ENCODE results near the gene CAMK1.
A peak's percentile ranks its signal among the peaks of the same experiment; 100 is the strongest.

The CAMK1 gene

DNA sequence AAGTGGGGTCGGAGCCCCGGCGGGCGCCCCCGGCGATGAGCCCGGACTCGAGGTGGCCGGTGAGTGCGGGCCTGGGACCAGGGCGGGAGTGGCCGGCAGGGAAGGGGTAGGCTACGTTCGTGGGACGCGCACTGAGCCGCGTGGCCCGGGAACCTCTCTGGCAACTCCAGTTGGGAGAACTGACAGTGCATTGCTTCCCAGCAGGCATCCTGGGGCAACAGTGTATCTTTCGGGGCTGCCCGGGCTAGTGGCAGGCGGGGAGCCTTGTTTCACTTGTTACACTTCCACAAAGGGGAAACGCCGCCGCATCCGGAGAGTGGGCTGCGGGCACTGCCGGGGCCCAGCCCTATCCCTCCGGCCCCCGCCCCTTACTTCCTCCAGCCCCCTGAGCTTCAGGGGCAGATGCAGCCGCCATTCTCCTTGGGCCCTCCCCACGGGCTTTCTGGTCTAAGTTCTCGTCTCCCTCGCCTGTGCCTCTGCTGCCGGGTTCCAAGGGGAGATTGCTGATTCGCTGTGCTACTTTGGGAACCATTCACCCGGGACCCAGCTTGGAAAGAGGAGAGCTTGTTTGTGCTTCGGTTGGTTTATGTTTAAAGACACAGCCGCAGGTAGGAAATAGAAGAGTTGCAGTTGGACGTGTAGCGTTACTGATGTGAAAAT lies 37.5 kb downstream of the CAMK1 start:
- DNase-seq: no peak

DNA sequence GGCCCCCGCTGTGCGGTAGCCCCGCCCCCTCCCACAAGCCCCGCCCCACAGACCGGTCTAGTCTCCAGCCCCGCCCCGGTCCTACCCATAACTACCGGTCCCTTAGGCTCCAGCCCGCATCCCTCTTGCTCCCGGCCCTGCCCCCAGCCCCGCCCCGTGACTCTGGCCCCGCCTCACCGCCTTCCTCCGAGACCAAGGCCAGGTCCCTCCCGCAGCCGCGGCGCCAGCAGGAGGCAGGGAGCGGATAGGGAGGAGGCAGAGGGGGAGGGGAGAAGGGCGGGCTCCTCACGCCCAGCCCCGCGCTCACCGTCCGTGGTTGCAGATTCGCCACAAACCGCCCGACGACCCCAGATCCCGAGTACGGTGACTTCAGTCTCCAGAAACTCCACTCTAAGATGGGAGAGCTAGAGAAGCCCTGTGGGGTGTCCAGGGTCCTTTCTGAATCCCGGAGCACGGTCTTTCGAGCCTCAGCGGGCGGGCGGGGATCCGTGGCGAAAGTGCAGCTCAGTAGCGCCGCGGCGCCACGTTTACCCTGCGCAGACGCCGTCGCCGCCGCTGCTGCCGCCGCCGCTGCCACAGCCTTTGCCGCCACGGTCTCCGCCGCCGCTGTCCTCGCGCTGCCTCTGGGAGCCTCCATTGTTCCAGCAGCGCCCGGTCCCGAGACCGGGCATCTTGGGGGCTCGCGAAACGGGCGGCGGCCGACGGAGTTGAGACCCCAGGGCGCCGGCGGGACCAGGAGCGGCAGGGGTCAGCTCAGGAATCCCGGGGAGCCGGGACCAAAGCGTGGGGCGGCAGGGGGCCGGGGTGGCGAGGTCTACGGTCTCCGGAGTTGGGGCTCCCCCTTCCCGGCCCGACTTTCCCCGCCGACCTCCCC lies 38.3 kb downstream of the CAMK1 start, which contains the start of gene BRPF1:
Gene BRPF1 (plus strand): TSS at position 530 of the 874 bp plus-strand sequence. CDS start 2,406 bp downstream, outside the sequence.
- peak; percentile 95 for DNase-seq

DNA sequence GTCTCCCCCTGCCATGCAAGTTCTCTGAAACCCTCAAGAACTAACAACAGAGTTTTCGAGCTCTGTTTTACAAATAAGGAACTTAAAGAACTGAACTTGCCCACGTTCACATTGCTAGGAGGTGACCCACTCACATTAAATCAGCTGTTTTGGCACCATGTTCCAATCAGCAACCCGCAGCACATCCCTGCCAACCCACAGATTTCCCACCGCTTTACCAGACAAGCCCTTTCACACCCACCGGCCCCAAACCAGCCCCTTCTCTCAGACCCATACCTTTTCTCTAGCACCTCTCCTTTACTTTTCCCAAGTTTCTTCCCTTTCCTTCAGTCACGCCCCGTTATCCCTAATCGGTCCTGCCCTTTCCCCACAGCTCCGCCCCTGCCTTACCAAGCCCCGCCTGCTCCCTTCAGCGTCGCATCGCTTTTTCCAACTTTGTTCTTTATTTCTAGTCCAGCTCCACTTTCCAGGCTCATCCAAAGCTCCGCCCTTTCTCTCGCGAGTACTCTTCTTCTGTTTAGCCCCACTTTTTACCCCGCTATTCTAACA lies 39.0 kb downstream of the CAMK1 start:
- DNase-seq: peak; percentile 43

GRCh38 chr3:9729419-9729818 lies 40.3 kb downstream of the CAMK1 start:
- no peak for DNase-seq

DNA sequence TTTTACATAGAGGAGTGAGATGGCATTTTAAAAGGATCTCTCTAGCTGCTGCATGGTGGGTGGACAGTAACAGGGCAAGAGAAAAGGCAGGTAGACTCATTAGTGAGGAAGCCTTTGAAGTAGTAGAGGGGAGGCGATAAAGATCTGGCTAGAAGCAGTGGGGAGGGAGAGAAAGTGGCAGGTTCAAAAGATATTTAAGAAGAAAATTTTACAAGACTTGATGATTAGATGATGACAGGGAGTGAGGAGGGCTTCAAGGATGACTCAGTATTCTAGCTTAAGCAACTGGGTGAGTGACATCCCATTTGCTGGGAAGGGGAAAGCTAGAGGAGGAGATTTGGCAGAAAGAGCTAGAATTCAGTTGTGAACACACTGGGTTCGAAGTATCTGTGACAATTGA lies 42.0 kb downstream of the CAMK1 start:
- DNase-seq: no peak

DNA sequence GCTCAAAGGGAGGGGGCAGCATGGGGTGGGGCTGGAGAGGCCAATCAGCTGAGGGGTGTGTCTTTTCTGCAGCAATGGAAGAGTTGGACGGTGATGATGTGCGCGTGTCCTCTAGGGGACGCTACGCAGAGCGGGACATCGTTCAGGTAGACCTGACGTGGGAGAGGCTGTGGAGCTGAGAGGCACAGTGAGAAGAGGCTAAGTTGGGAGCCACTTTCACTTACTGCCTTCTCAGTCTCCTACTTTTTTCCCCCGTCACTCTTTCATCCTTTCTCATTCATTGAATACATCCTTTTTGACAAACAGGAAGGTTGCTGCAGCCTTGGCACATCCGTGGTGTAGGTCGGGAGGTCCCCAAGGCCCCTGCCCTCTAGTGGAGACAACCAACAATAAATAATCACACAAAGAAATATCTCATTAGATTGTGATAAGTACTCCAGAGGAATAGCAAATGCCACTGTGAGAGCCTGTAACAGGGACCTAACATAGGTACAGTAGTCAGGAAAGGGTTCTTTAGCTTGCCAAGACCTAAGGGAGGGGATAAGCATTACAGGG lies 42.6 kb downstream of the CAMK1 start:
- DNase-seq: no peak

GRCh38 chr3:9725775-9726515 lies 43.8 kb downstream of the CAMK1 start:
- no peak for DNase-seq

DNA sequence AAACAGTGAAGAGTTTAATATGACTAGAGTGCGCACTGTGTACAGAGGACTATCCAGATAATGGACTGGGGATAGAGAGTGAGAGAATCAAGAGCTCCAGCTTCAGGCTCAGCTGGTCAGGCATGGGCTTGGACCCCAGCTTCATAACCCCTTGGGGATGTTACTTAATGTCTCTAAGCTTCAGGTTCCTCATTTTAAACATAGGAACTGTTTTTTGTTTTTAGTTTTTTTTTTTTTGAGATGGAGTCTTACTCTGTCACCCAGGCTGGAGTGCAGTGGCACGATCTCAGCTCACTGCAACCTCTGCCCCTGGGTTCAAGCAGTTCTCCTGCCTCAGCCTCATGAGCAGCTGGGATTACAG lies 48.1 kb downstream of the CAMK1 start:
- DNase-seq: no peak

DNA sequence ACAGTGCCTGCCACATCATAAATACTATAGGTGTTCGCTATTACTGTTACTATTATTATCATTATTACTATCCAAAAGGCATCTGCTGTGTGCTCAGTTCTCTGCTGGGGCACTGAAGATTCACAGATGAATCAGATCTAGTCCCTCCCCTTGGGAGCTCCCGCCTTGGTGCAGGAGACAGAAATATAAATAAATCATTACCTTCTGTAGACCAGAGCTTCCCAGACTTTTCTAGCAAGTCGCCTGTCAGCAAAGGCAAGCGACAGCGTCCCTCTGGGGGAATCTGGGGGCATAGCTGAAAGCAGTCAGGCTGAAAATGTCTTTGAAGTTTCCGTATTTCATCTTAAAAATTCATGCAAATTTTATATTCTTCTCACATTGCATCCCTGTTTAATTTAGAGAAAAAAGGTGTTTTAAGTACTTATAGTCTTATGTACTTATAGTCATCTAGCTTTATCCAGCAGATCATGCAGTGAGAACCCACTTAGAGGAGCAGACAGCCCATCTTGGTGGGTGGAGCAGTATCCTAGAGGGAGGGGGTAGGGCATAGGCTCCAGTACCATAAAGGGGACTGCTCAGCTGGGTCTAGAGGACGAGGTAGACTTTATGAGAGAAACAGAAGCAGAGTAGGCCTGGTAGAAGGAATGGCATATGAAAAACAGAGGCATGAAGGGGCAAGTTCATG lies 48.6 kb downstream of the CAMK1 start:
- no peak for DNase-seq

DNA sequence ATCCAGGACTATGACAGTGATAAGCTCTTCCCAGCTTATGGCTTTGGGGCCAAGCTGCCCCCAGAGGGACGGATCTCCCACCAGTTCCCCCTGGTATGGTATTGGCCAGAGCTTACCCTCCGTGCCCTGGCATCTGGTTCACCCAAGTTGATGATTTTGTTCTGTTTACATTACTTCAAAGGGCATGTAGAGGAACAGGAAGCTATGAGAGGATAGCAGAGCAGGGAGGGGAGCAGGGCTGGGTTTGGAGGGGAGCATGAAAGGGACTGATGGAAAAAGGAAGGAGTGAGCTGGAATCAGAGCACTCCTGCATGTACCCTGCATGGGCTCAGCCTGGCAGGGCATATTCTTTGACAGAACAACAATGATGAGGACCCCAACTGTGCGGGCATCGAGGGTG lies 51.6 kb downstream of the CAMK1 start:
- no peak for DNase-seq

DNA sequence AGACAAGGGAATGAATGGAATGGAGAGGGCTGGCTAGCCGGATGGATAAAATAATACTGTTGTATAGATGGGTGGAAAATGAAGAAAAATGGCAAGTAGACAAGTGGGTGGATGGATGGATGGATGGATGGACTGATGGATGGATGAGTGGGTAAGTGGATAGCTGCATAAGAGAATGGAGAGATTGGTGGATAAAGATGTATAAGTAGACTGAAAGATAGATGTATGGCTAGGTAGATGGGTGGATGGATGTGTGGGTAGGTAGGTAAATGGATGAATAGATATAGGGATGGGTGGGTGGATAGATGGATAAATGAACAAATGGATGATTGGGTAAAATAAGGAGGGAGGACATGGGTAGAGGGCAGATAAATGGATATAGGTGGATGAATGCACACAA lies 52.2 kb downstream of the CAMK1 start:
- DNase-seq: no peak

- DNase-seq: no peak
Measured at GRCh38 chr3:9716801-9717555, 52.8 kb downstream of the CAMK1 start.

GRCh38 chr3:9715764-9716437 lies 53.8 kb downstream of the CAMK1 start:
- peak; percentile 13 for DNase-seq

DNA sequence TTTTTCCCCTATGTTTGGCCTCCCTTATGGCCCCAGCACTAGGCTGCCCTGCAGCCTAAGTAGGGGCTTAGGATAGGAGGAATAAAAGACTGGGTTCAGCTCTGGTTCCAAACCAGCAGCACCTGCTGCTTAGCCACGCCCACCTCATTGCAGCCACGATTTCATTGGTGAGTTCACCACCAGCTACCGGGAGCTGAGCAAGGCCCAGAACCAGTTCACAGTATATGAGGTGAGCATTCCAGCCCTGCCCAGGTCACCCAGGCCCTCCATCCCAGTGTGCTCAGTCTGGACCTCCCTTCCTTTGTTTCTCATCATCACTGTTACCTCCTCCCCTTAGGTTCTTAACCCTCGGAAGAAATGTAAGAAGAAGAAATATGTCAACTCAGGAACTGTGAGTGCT lies 54.6 kb downstream of the CAMK1 start:
- no peak for DNase-seq

DNA sequence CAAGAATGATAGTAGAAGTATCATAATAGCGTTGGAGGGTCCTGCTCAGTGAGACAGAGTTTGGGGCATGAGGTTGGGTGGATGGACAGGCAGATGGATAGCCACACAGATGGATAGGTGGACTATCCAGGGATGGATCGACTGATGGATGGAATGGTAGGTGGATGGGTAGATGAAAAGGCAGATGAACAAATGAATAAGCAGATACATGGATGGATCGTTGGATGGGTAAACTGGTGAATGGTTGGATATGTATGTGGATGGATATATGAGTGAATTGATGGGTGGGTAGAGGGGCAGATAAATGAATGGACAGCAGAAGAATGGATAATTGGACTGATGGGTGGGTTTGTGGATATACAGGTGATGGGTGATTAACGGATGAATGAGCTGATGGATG lies 56.6 kb downstream of the CAMK1 start:
- no peak for DNase-seq

DNA sequence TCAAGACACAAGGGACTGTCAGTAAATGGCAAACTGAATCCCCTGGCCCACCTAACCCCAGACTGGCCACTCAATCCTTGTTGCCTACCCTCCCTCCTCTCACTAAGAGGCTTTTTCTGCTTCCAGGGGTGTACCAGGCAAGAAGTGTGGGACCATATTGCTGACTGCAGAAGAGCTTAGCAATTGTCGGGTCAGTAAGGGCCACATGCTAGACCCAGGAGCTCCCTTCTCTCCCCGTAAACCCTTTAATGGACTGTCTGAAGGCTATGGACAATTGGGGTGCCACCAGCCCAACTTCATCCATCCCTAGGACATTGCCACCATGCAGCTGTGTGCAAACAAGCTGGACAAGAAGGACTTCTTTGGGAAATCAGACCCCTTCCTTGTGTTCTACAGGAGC lies 57.3 kb downstream of the CAMK1 start:
- no peak for DNase-seq

GRCh38 chr3:9710174-9710739 lies 59.5 kb downstream of the CAMK1 start:
- DNase-seq: no peak
